WTC11 (cell line): Measurements from ENCODE around the gene MEX3D. TPM values are rescaled to one million over a fixed set of nuclear protein-coding genes. Genes with fewer than 3 reads are reported as not detected.

Source experiments
- ATAC-seq: fragments of 200-7000 bp; cut with Tn5 transposase; 2 replicates; pipeline ENCODE4 v1.10.0; 2021; ENCODE audit warnings: mild to moderate bottlenecking, moderate library complexity
- CTCF ChIA-PET: fragments of 300-600 bp; sonication (Branson Sonifier 250); formaldehyde crosslinking; loops from one replicate; lab custom pipeline; 2021; ENCODE audit warnings: antibody characterized with exemption; lab: Charles Lee
- POLR2A ChIA-PET: fragments of 350-600 bp; sonication (Branson Sonifier 250); formaldehyde crosslinking; loops from one replicate; lab custom pipeline; 2021; ENCODE audit warnings: antibody characterized with exemption; lab: Charles Lee
- DNase-seq: peaks from one replicate; pipeline ENCODE4 v3.0.0; 2021; ENCODE audit warnings: low spot score
- H3K27ac Mint-ChIP-seq: 2 replicates; pipeline ENCODE4 v1.8.0; 2021; ENCODE audit warnings: mixed read lengths
- H3K27me3 Mint-ChIP-seq: 2 replicates; pipeline ENCODE4 v1.8.0; 2021; ENCODE audit warnings: low read depth, mild to moderate bottlenecking, moderate library complexity, mixed read lengths
- H3K36me3 Mint-ChIP-seq: 2 replicates; pipeline ENCODE4 v1.8.0; 2021; ENCODE audit warnings: mixed read lengths
- H3K4me1 Mint-ChIP-seq: 2 replicates; pipeline ENCODE4 v1.8.0; 2022; ENCODE audit warnings: mixed read lengths
- H3K4me3 Mint-ChIP-seq: 2 replicates; pipeline ENCODE4 v1.8.0; 2021; ENCODE audit warnings: mild to moderate bottlenecking, moderate library complexity, mixed read lengths
- H3K9me3 Mint-ChIP-seq: 2 replicates; pipeline ENCODE4 v1.8.0; 2021; ENCODE audit warnings: mixed read lengths
- CBFB ChIP-seq: sonication (generic); formaldehyde crosslinking; IDR thresholded peaks from 2 replicates; pipeline ENCODE4 v1.8.1; 2022; ENCODE audit warnings: mild to moderate bottlenecking, low read depth, missing genetic modification reagents
- CREB1 ChIP-seq: sonication (generic); formaldehyde crosslinking; IDR thresholded peaks from 2 replicates; pipeline ENCODE4 v1.8.0; 2023; ENCODE audit warnings: mild to moderate bottlenecking, missing genetic modification reagents
- E2F4 ChIP-seq: sonication (generic); formaldehyde crosslinking; IDR thresholded peaks from 2 replicates; pipeline ENCODE4 v1.8.1; 2022; ENCODE audit warnings: low read depth, mild to moderate bottlenecking, moderate library complexity, missing genetic modification reagents, borderline replicate concordance
- GTF2I ChIP-seq: fragments of 250-450 bp; sonication (Bioruptor Pico); conservative IDR thresholded peaks from 2 replicates; pipeline ENCODE4 v1.4.0; 2021; ENCODE audit warnings: mild to moderate bottlenecking
- HMGA2 ChIP-seq: fragments of 250-450 bp; sonication (Bioruptor Pico); IDR thresholded peaks from 2 replicates; pipeline ENCODE4 v1.4.0; 2021; ENCODE audit warnings: mild to moderate bottlenecking, moderate library complexity
- JAZF1 ChIP-seq: fragments of 250-450 bp; sonication (Bioruptor Pico); IDR thresholded peaks from 2 replicates; pipeline ENCODE4 v1.9.0; 2021; ENCODE audit warnings: moderate library complexity, mild to moderate bottlenecking, inconsistent platforms
- MYBL2 ChIP-seq: sonication (generic); formaldehyde crosslinking; IDR thresholded peaks from 2 replicates; pipeline ENCODE4 v1.8.1; 2023; ENCODE audit warnings: mild to moderate bottlenecking, moderate library complexity, missing genetic modification reagents
- SOX15 ChIP-seq: fragments of 250-450 bp; sonication (Bioruptor Pico); IDR thresholded peaks from 2 replicates; pipeline ENCODE4 v1.9.0; 2021; ENCODE audit warnings: mild to moderate bottlenecking
- ZNF138 ChIP-seq: sonication (generic); formaldehyde crosslinking; conservative IDR thresholded peaks from 2 replicates; pipeline ENCODE4 v1.8.1; 2022; ENCODE audit warnings: mild to moderate bottlenecking, moderate library complexity, missing genetic modification reagents
- ZNF416 ChIP-seq: fragments of 250-450 bp; sonication (Bioruptor Pico); IDR thresholded peaks from 2 replicates; pipeline ENCODE4 v1.9.0; 2021; ENCODE audit warnings: mild to moderate bottlenecking, inconsistent platforms
- total RNA-seq: library from RNA; stranded (reverse); gene quantifications from 3 replicates; pipeline ENCODE4 v1.2.3, GENCODE V29; 2021
- TF ChIP-seq, protein P1 (sequence below): sonication (generic); formaldehyde crosslinking; IDR thresholded peaks from 2 replicates; pipeline ENCODE4 v1.8.0; 2022; ENCODE audit warnings: mild to moderate bottlenecking, missing genetic modification reagents
- TF ChIP-seq, protein P2 (sequence below): sonication (generic); formaldehyde crosslinking; IDR thresholded peaks from 2 replicates; pipeline ENCODE4 v1.8.1; 2023; ENCODE audit warnings: mild to moderate bottlenecking, missing genetic modification reagents, moderate library complexity
- TF ChIP-seq, protein P3 (sequence below): sonication (generic); formaldehyde crosslinking; IDR thresholded peaks from 2 replicates; pipeline ENCODE4 v1.8.0; 2023; ENCODE audit warnings: missing genetic modification reagents, mild to moderate bottlenecking, borderline replicate concordance
- TF ChIP-seq, protein P4 (sequence below): sonication (generic); formaldehyde crosslinking; IDR thresholded peaks from 2 replicates; pipeline ENCODE4 v1.8.0; 2023; ENCODE audit warnings: mild to moderate bottlenecking, missing genetic modification reagents

Gene MEX3D
- total RNA-seq, 1 experiment from 2014 or later: 69.5 TPM

DNA sequence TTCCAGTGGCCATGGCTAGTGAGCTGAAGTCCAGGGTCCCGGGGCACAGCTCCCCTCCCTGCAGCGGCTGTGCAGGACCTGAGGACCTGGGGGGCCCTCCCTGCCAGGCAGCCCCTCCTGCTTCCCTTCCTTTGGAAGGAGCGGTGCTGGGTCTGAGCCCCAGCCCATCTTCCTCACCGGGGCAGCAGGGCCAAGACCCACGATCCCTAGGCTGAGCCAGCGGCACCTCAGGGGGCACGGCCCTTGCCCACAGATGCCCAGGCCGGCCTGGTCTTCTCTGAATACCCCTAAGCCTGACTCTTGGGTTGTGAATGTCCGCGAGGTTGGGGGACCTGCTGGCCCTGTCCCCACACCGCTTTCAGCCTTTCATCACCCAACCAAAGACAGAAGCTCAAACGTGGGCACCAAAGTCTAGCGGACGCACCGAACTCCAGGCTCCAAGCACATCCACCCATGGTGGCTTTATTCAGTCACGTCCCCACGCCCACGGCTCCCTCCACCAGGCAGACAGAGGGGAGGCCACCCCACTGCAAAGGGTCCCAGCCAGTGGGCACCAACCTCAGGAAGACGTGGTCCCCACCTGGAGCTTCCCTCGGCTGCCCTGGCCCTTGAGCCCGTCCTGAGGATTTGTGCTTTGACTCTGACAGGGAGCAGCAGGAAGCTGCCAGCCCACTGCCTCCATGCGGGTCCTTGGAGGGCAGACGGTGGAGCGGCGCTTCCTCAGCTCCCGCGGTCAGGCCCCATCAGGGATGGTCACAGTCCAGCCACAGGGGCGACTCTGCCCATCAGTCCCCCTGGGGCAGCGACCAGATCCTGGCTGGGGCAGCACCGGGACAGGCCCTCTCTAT is 8.3 kb upstream of the MEX3D start:
- TF ChIP-seq, protein P1, sequence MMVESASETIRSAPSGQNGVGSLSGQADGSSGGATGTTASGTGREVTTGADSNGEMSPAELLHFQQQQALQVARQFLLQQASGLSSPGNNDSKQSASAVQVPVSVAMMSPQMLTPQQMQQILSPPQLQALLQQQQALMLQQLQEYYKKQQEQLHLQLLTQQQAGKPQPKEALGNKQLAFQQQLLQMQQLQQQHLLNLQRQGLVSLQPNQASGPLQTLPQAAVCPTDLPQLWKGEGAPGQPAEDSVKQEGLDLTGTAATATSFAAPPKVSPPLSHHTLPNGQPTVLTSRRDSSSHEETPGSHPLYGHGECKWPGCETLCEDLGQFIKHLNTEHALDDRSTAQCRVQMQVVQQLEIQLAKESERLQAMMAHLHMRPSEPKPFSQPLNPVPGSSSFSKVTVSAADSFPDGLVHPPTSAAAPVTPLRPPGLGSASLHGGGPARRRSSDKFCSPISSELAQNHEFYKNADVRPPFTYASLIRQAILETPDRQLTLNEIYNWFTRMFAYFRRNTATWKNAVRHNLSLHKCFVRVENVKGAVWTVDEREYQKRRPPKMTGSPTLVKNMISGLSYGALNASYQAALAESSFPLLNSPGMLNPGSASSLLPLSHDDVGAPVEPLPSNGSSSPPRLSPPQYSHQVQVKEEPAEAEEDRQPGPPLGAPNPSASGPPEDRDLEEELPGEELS (CRISPR knock-in tag): no peak
- no peak for TF ChIP-seq ZNF138 (CRISPR knock-in tag)
- no peak for TF ChIP-seq SOX15 (CRISPR knock-in tag)
- TF ChIP-seq, protein P2, sequence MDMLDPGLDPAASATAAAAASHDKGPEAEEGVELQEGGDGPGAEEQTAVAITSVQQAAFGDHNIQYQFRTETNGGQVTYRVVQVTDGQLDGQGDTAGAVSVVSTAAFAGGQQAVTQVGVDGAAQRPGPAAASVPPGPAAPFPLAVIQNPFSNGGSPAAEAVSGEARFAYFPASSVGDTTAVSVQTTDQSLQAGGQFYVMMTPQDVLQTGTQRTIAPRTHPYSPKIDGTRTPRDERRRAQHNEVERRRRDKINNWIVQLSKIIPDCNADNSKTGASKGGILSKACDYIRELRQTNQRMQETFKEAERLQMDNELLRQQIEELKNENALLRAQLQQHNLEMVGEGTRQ (CRISPR knock-in tag): no peak
- no peak for TF ChIP-seq HMGA2 (CRISPR knock-in tag)
- TF ChIP-seq GTF2I: no peak
- TF ChIP-seq, protein P3, sequence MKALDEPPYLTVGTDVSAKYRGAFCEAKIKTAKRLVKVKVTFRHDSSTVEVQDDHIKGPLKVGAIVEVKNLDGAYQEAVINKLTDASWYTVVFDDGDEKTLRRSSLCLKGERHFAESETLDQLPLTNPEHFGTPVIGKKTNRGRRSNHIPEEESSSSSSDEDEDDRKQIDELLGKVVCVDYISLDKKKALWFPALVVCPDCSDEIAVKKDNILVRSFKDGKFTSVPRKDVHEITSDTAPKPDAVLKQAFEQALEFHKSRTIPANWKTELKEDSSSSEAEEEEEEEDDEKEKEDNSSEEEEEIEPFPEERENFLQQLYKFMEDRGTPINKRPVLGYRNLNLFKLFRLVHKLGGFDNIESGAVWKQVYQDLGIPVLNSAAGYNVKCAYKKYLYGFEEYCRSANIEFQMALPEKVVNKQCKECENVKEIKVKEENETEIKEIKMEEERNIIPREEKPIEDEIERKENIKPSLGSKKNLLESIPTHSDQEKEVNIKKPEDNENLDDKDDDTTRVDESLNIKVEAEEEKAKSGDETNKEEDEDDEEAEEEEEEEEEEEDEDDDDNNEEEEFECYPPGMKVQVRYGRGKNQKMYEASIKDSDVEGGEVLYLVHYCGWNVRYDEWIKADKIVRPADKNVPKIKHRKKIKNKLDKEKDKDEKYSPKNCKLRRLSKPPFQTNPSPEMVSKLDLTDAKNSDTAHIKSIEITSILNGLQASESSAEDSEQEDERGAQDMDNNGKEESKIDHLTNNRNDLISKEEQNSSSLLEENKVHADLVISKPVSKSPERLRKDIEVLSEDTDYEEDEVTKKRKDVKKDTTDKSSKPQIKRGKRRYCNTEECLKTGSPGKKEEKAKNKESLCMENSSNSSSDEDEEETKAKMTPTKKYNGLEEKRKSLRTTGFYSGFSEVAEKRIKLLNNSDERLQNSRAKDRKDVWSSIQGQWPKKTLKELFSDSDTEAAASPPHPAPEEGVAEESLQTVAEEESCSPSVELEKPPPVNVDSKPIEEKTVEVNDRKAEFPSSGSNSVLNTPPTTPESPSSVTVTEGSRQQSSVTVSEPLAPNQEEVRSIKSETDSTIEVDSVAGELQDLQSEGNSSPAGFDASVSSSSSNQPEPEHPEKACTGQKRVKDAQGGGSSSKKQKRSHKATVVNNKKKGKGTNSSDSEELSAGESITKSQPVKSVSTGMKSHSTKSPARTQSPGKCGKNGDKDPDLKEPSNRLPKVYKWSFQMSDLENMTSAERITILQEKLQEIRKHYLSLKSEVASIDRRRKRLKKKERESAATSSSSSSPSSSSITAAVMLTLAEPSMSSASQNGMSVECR (CRISPR knock-in tag): no peak
- TF ChIP-seq MYBL2: no peak
- no peak for TF ChIP-seq ZNF416 (CRISPR knock-in tag)
- TF ChIP-seq CREB1: no peak
- TF ChIP-seq, protein P4, sequence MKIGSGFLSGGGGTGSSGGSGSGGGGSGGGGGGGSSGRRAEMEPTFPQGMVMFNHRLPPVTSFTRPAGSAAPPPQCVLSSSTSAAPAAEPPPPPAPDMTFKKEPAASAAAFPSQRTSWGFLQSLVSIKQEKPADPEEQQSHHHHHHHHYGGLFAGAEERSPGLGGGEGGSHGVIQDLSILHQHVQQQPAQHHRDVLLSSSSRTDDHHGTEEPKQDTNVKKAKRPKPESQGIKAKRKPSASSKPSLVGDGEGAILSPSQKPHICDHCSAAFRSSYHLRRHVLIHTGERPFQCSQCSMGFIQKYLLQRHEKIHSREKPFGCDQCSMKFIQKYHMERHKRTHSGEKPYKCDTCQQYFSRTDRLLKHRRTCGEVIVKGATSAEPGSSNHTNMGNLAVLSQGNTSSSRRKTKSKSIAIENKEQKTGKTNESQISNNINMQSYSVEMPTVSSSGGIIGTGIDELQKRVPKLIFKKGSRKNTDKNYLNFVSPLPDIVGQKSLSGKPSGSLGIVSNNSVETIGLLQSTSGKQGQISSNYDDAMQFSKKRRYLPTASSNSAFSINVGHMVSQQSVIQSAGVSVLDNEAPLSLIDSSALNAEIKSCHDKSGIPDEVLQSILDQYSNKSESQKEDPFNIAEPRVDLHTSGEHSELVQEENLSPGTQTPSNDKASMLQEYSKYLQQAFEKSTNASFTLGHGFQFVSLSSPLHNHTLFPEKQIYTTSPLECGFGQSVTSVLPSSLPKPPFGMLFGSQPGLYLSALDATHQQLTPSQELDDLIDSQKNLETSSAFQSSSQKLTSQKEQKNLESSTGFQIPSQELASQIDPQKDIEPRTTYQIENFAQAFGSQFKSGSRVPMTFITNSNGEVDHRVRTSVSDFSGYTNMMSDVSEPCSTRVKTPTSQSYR (CRISPR knock-in tag): no peak
- no peak for DNase-seq
- Mint-ChIP-seq H3K4me1 (no peaks in the 10 kb centered on the region), H3K27me3 (peaks cover 7% of the 10 kb centered on the region), H3K9me3 (no peaks in the 10 kb centered on the region), H3K4me3 (no peak overlapping the region), H3K27ac (no peak overlapping the region), H3K36me3 (peaks cover 17% of the 10 kb centered on the region)
- ChIA-PET POLR2A (no interaction called here), CTCF (interaction anchor here (0.5 to 4.1 kb wide), 3 partner anchors 14 to 611 kb away, joined by 3 to 17 read pairs (median 4); no protein-coding TSS in a partner anchor)
- no peak for ATAC-seq

DNA sequence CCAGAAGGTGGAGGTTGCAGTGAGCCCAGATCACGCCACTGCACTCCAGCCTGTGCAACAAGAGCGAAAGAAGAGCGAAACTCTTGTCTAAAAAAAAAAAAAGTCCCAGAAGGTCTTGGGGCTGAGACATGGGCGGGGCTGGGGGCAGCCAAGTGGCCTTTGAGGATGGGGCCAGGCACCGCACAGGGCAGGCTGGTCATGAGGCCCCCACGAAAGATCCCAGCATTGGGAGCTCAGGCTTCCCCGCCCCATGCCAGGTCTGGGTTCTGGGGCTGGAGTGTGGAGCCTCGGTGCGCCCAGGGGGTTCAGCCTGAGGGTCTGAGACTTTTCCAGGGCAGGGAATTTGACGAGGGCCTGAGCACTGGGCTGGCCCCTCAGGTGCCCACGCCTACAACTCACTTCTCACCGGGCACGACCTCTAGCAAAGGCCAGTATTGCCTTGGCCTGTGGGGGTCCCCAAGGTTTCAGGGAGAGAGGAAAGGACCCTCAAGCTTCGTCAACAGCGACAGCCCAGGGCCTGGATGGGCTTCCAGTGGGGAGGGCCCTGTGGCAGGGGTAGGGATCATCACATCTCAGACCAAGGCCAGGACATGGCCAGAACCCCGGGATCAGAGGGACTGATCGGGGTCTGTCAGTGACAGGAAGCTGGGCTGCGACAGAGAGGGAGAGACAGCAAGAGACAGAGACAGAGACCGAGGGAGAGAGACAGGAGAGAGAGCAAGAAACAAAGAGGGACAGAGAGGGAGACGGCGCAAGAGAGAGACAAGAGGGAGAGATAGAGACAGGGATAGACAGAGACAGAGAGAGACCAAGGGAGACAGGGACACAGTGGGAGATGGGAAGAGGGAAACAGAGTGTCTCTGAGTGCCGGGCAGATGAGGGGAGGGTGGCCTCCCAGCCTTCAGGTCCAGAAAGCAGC is 7.5 kb upstream of the MEX3D start:
- no peak overlapping the region for H3K4me3 Mint-ChIP-seq

More for the DNA sequence above, 7.5 kb upstream of the MEX3D start:
- TF ChIP-seq E2F4 (CRISPR knock-in tag) (no peak), CBFB (CRISPR knock-in tag) (no peak), JAZF1 (no peak)
- ChIA-PET CTCF (interaction anchor here (0.5 to 4.1 kb wide), 4 partner anchors 15 to 612 kb away, joined by 3 to 17 read pairs (median 4); partner anchors contain the start of gene MBD3), POLR2A (no interaction called here)
- DNase-seq (no peak), ATAC-seq (no peak)
- Mint-ChIP-seq H3K27me3 (peaks cover 16% of the 10 kb centered on the region), H3K4me1 (no peaks in the 10 kb centered on the region), H3K27ac (peak overlapping the region; percentile 9; the same call in 1 of the 2 replicates), H3K9me3 (0 out of 2 replicates have a peak, but pooled peaks cover under 1% of the 10 kb centered on the region), H3K36me3 (peaks cover 8% of the 10 kb centered on the region)
